ENCODE measurements around the gene VPS16. TPM values are rescaled to one million over a fixed set of nuclear protein-coding genes. Genes with fewer than 3 reads are reported as not detected.

Gene VPS16
- total and polyA plus RNA-seq, 2 of the 4 experiments (the other 2 are of a cell fraction), result 38.7 to 48.0 TPM

GRCh38 chr20:2840967-2841531, 504 bp downstream of the VPS16 start:
- Histone ChIP-seq H3K4me1 (ENCODE audit: control insufficient read depth, insufficient read depth, low read length) (peaks cover 8% of the 10 kb centered on the region), H3K27ac (ENCODE audit: insufficient read depth, low read length) (peak overlapping the region; percentile 91), H3K23ac (ENCODE audit: low read depth, low read length) (peak overlapping the region; percentile 85), H3K36me3 (ENCODE audit: control insufficient read depth, insufficient read depth, low read length) (peaks cover 20% of the 10 kb centered on the region), H2BK5ac (ENCODE audit: low read depth, low read length, poor library complexity, severe bottlenecking) (peak overlapping the region; percentile 63), H2AK5ac (ENCODE audit: low read depth, low read length) (peak overlapping the region; percentile 63), H3K4ac (ENCODE audit: low read depth, low read length) (peak overlapping the region; percentile 77), H2AFZ (replicated peaks; ENCODE audit: low read length, poor library complexity) (peak overlapping the region; percentile 96), H2BK120ac (ENCODE audit: low read depth, low read length) (peak overlapping the region; percentile 21; the same call in 1 of the 2 replicates), H2AK9ac (replicated peaks; ENCODE audit: low read depth, low read length, poor library complexity) (peak overlapping the region; percentile 89), H2BK15ac (ENCODE audit: low read depth, low read length) (peak overlapping the region; percentile 18; the same call in 1 of the 3 replicates), H3K79me1 (ENCODE audit: low read depth in 1 of 2, low read length in 2 of 2) (peaks cover 37 to 57% of the 10 kb centered on the region in 2 experiments), H3K14ac (replicated peaks; ENCODE audit: low read depth, low read length) (peak overlapping the region; percentile 91), H3K9me1 (ENCODE audit: insufficient read depth, low read length) (peaks cover 23% of the 10 kb centered on the region), H2BK20ac (ENCODE audit: low read depth, low read length) (no peak overlapping the region), H4K20me1 (ENCODE audit: insufficient read depth, low read length) (no peaks in the 10 kb centered on the region), H3K4me2 (ENCODE audit: low read depth, low read length) (peak overlapping the region; percentile 100), H4K91ac (ENCODE audit: insufficient read depth, low read depth, low read length) (peak overlapping the region; percentile 58; the same call in 1 of the 2 replicates), H4K8ac (ENCODE audit: low read depth in 2 of 2, low read length in 2 of 2) (peak overlapping the region; percentile 78 to 81), H3K9me3 (ENCODE audit: control insufficient read depth, insufficient read depth, low read length) (no peaks in the 10 kb centered on the region), H3K56ac (ENCODE audit: extremely low read depth, insufficient read depth, low read length) (peak overlapping the region; percentile 90), H3K4me3 (ENCODE audit: insufficient read depth, low read depth, low read length) (peak overlapping the region; percentile 92), H3K18ac (ENCODE audit: low read depth, low read length) (peak overlapping the region; percentile 85), H4K5ac (ENCODE audit: low read depth, low read length) (peak overlapping the region; percentile 96), H3K27me3 (ENCODE audit: control insufficient read depth, insufficient read depth, low read length) (no peaks in the 10 kb centered on the region), H3K9ac (ENCODE audit: low read depth, low read length) (peak overlapping the region; percentile 99)
- ChIA-PET POLR2A (ENCODE audit: unreplicated experiment) (no interaction called here), CTCF (interaction anchor here (0.6 kb wide), 1 partner anchor 117 kb away, joined by 3 read pairs; no protein-coding TSS in a partner anchor)
- DNase-seq (peak; percentile 72), ATAC-seq (ENCODE audit: low read depth) (peak; percentile 86)
- intact Hi-C loops (cut with micrococcal nuclease) (loop anchor here (2.0 kb wide), 1 partner anchor 40 kb away; the partner anchor contains the start of gene CPXM1), in situ Hi-C loops (cut with MboI; ENCODE audit: low sequenced_read_pairs) (loop anchor here (25.0 kb wide), 1 partner anchor 329 kb away; the partner anchor contains the start of gene ZNF343), dilution Hi-C loops (cut with HindIII; ENCODE audit: low sequenced_read_pairs, unreplicated experiment) (no loop called here)
- WGBS, 2 experiments (ENCODE audit: extremely low coverage in 2 of 2, insufficient read length in 1 of 2), result 6% methylated on average over 24 of the region's 33 CpGs; no CpG with 5 or more reads in 1 of the 2 experiments
- BruUV-seq (replicated peaks), result no TSS peak
- TF ChIP-seq SMC3 (IDR thresholded peaks at IDR 0.05; ENCODE audit: low read depth, low read length), result no peak
- no peak for TF ChIP-seq CEBPB (IDR thresholded peaks at IDR 0.05; ENCODE audit: low read depth, low read length)
- peak; percentile 58; the same call in 1 of the 2 replicates for TF ChIP-seq MAZ (IDR thresholded peaks at IDR 0.05; ENCODE audit: borderline replicate concordance, low read depth, low read length)
- TF ChIP-seq MXI1 (IDR thresholded peaks at IDR 0.05; ENCODE audit: borderline replicate concordance, low read depth, low read length), result peak; percentile 44; the same call in 1 of the 2 replicates
- 0 out of 2 replicates have a peak, but pooled peaks have one; percentile 1 for TF ChIP-seq USF2 (IDR thresholded peaks at IDR 0.05; ENCODE audit: low read depth, low read length)
- TF ChIP-seq BHLHE40 (IDR thresholded peaks at IDR 0.05; ENCODE audit: low read depth, low read length), result no peak
- no peak for TF ChIP-seq NFE2L2 (IDR thresholded peaks at IDR 0.05; ENCODE audit: low read depth, low read length)
- no peak for TF ChIP-seq CTCF (conservative IDR thresholded peaks at IDR 0.05; ENCODE audit: low read depth, low read length)
- TF ChIP-seq ELK1 (IDR thresholded peaks at IDR 0.05; ENCODE audit: borderline replicate concordance, low read depth, low read length), result no peak
- no peak for TF ChIP-seq FOS (IDR thresholded peaks at IDR 0.05; ENCODE audit: low read depth, low read length)
- no peak for TF ChIP-seq RAD21 (IDR thresholded peaks at IDR 0.05; ENCODE audit: low read length)
- no peak for TF ChIP-seq RFX5 (IDR thresholded peaks at IDR 0.05; ENCODE audit: low read depth, low read length)
- TF ChIP-seq MAFK (IDR thresholded peaks at IDR 0.05; ENCODE audit: low read depth, low read length), result no peak
- no peak for TF ChIP-seq RCOR1 (IDR thresholded peaks at IDR 0.05; ENCODE audit: insufficient replicate concordance, low read length)
